ENCODE results near the gene ZNF804A. TPM values are rescaled to one million over a fixed set of nuclear protein-coding genes. Genes with fewer than 3 reads are reported as not detected.
"Not testable (repeated sequence)": the region's sequence is repeated elsewhere in the genome, so short reads cannot be mapped to it uniquely, and the experiment has no call there.

Gene ZNF804A
- total RNA-seq, 1 donor from 2014 or later, result not detected

- Histone ChIP-seq H3K36me3 (ENCODE audit: control insufficient read depth, insufficient read depth, low read length) (no peaks in the 10 kb centered on the region), H3K27me3 (ENCODE audit: control insufficient read depth, insufficient read depth, low read length) (no peaks in the 10 kb centered on the region), H3K4me3 (ENCODE audit: low read depth, low read length) (no peak overlapping the region)
- DNase-seq (ENCODE audit: low read depth), result no peak
- no peak for FAIRE-seq
- TF ChIP-seq CTCF (IDR thresholded peaks at IDR 0.05; ENCODE audit: insufficient read depth, low read length, severe bottlenecking), result no peak
Measured at GRCh38 chr2:184875212-184875611, 276.9 kb downstream of the ZNF804A start.

- DNase-seq (ENCODE audit: low read depth) (no peak), FAIRE-seq (no peak)
- Histone ChIP-seq H3K36me3 (ENCODE audit: control insufficient read depth, insufficient read depth, low read length) (no peaks in the 10 kb centered on the region), H3K27me3 (ENCODE audit: control insufficient read depth, insufficient read depth, low read length) (no peaks in the 10 kb centered on the region), H3K4me3 (ENCODE audit: low read depth, low read length) (no peak overlapping the region)
- no peak for TF ChIP-seq CTCF (IDR thresholded peaks at IDR 0.05; ENCODE audit: insufficient read depth, low read length, severe bottlenecking)
Measured at GRCh38 chr2:184875911-184876310, 277.6 kb downstream of the ZNF804A start.

- Histone ChIP-seq H3K4me3 (ENCODE audit: low read depth, low read length) (no peak overlapping the region), H3K27me3 (ENCODE audit: control insufficient read depth, insufficient read depth, low read length) (no peaks in the 10 kb centered on the region), H3K36me3 (ENCODE audit: control insufficient read depth, insufficient read depth, low read length) (no peaks in the 10 kb centered on the region)
- DNase-seq (ENCODE audit: low read depth) (no peak), FAIRE-seq (no peak)
- TF ChIP-seq CTCF (IDR thresholded peaks at IDR 0.05; ENCODE audit: insufficient read depth, low read length, severe bottlenecking), result no peak
Measured at GRCh38 chr2:184877909-184878308, 279.6 kb downstream of the ZNF804A start.

- DNase-seq (ENCODE audit: low read depth) (no peak), FAIRE-seq (no peak)
- Histone ChIP-seq H3K4me3 (ENCODE audit: low read depth, low read length) (no peak overlapping the region), H3K36me3 (ENCODE audit: control insufficient read depth, insufficient read depth, low read length) (no peaks in the 10 kb centered on the region), H3K27me3 (ENCODE audit: control insufficient read depth, insufficient read depth, low read length) (no peaks in the 10 kb centered on the region)
- no peak for TF ChIP-seq CTCF (IDR thresholded peaks at IDR 0.05; ENCODE audit: insufficient read depth, low read length, severe bottlenecking)
Measured at GRCh38 chr2:184879671-184880070, 281.3 kb downstream of the ZNF804A start.

GRCh38 chr2:184886585-184886984 lies 288.3 kb downstream of the ZNF804A start:
- not testable (repeated sequence) for FAIRE-seq; H3K4me3 ChIP-seq (ENCODE audit: low read depth, low read length)

GRCh38 chr2:184890311-184890710 lies 292.0 kb downstream of the ZNF804A start:
- H3K27me3 ChIP-seq (ENCODE audit: control insufficient read depth, insufficient read depth, low read length), result no peaks in the 10 kb centered on the region
- FAIRE-seq, result no peak

More at GRCh38 chr2:184886585-184886984, 288.3 kb downstream of the ZNF804A start:
- DNase-seq (ENCODE audit: low read depth); H3K27me3 ChIP-seq (ENCODE audit: control insufficient read depth, insufficient read depth, low read length); H3K36me3 ChIP-seq (ENCODE audit: control insufficient read depth, insufficient read depth, low read length): not testable (repeated sequence)

More at GRCh38 chr2:184890311-184890710, 292.0 kb downstream of the ZNF804A start:
- no peak for TF ChIP-seq CTCF (IDR thresholded peaks at IDR 0.05; ENCODE audit: insufficient read depth, low read length, severe bottlenecking)
- no peaks in the 10 kb centered on the region for H3K36me3 ChIP-seq (ENCODE audit: control insufficient read depth, insufficient read depth, low read length)
- no peak overlapping the region for H3K4me3 ChIP-seq (ENCODE audit: low read depth, low read length)
- DNase-seq (ENCODE audit: low read depth), result no peak

Data from bronchial epithelial cell (primary cell).